Loucy (cell line): ENCODE measurements around the gene KDM2B.

Source experiments
- H2AFZ ChIP-seq: fragments of 200-600 bp; sonication (generic); 2 replicates; pipeline ENCODE4 v1.6.0; 2016; ENCODE audit warnings: antibody characterized with exemption, mild to moderate bottlenecking, low read length, moderate library complexity
- H3F3A ChIP-seq: fragments of 200-600 bp; 2 replicates; pipeline ENCODE4 v1.6.0; 2016; ENCODE audit warnings: antibody characterized with exemption, low read depth, mild to moderate bottlenecking
- H3K27me3 ChIP-seq: fragments of 200-600 bp; sonication (generic); 2 replicates; pipeline ENCODE4 v1.6.1; 2014; ENCODE audit warnings: low read length, mild to moderate bottlenecking; ENCODE audit not compliant: insufficient read depth, poor library complexity, severe bottlenecking
- H3K36me3 ChIP-seq: fragments of 200-600 bp; sonication (generic); 2 replicates; pipeline ENCODE4 v1.6.1; 2016; ENCODE audit warnings: low read length; ENCODE audit not compliant: insufficient read depth
- H3K4me1 ChIP-seq: fragments of 200-600 bp; sonication (generic); 2 replicates; pipeline ENCODE4 v1.5.1; 2014; ENCODE audit warnings: low read length, mild to moderate bottlenecking; ENCODE audit not compliant: insufficient read depth, poor library complexity, severe bottlenecking
- H3K4me2 ChIP-seq: fragments of 200-600 bp; sonication (generic); 2 replicates; pipeline ENCODE4 v1.6.0; 2014; ENCODE audit warnings: antibody characterized with exemption, low read length, low read depth, mild to moderate bottlenecking; ENCODE audit not compliant: poor library complexity, severe bottlenecking
- H3K4me3 ChIP-seq: fragments of 200-600 bp; sonication (generic); 2 replicates; pipeline ENCODE4 v1.5.1; 2014; ENCODE audit warnings: low read length, mild to moderate bottlenecking, mixed read lengths; ENCODE audit not compliant: poor library complexity, severe bottlenecking
- H3K79me2 ChIP-seq: fragments of 200-600 bp; sonication (generic); 2 replicates; pipeline ENCODE4 v1.6.1; 2014; ENCODE audit warnings: low read length; ENCODE audit not compliant: insufficient read depth
- H3K9ac ChIP-seq: fragments of 200-600 bp; sonication (generic); 2 replicates; pipeline ENCODE4 v1.6.0; 2014; ENCODE audit warnings: mild to moderate bottlenecking, low read depth, low read length, moderate library complexity; ENCODE audit not compliant: poor library complexity, severe bottlenecking
- H3K9me2 ChIP-seq: fragments of 200-600 bp; sonication (generic); replicated peaks from 2 replicates; pipeline ENCODE4 v1.6.1; 2016; ENCODE audit warnings: low read depth, low read length, mixed read lengths
- H3K9me3 ChIP-seq: fragments of 200-600 bp; sonication (generic); 2 replicates; pipeline ENCODE4 v1.6.1; 2014; ENCODE audit warnings: mild to moderate bottlenecking, antibody characterized with exemption, low read length, low read depth; ENCODE audit not compliant: insufficient read depth
- H4K20me1 ChIP-seq: fragments of 200-600 bp; sonication (generic); 2 replicates; pipeline ENCODE4 v1.6.0; 2014; ENCODE audit warnings: antibody characterized with exemption, low read length, mild to moderate bottlenecking; ENCODE audit not compliant: insufficient read depth, poor library complexity, severe bottlenecking
- CTCF ChIP-seq: fragments of 200-600 bp; sonication (generic); conservative IDR thresholded peaks from 2 replicates; pipeline ENCODE4 v1.5.1; 2014; ENCODE audit warnings: mild to moderate bottlenecking, antibody characterized with exemption, low read length
- EZH2phosphoT487 ChIP-seq: fragments of 200-600 bp; IDR thresholded peaks from 2 replicates; pipeline ENCODE4 v1.6.1; 2018; ENCODE audit warnings: antibody characterized with exemption, mild to moderate bottlenecking, moderate library complexity, borderline replicate concordance

KDM2B gene

GRCh38 chr12:121379945-121380344, 200.9 kb downstream of the KDM2B start:
- no peak overlapping the region for H2AFZ ChIP-seq
- H3K4me3 ChIP-seq = no peak overlapping the region
- no peak overlapping the region for H3K9ac ChIP-seq
- TF ChIP-seq CTCF (no peak), EZH2phosphoT487 (no peak)
- no peaks in the 10 kb centered on the region for H3K9me3 ChIP-seq
- H3K4me1 ChIP-seq = no peaks in the 10 kb centered on the region
- no peaks in the 10 kb centered on the region for H3K27me3 ChIP-seq
- H3K4me2 ChIP-seq = no peak overlapping the region
- H3K79me2 ChIP-seq = no peaks in the 10 kb centered on the region
- no peaks in the 10 kb centered on the region for H3F3A ChIP-seq
- H3K36me3 ChIP-seq = no peaks in the 10 kb centered on the region
- no peaks in the 10 kb centered on the region for H4K20me1 ChIP-seq
- no peaks in the 10 kb centered on the region for H3K9me2 ChIP-seq
